HG03460 (cell line): ENCODE results near the gene SHISA6.

Experiments
- ATAC-seq: cut with Tn5 transposase; IDR thresholded peaks from one replicate; pipeline ENCODE4 v1.9.1; 2021; ENCODE audit not compliant: unreplicated experiment

The SHISA6 gene

GRCh38 chr17:11340803-11341202 is 99.8 kb downstream of the SHISA6 start:
- ATAC-seq = no peak

- ATAC-seq = no peak
These were observed 101.1 kb downstream of the SHISA6 start for GRCh38 chr17:11342138-11342537.

DNA sequence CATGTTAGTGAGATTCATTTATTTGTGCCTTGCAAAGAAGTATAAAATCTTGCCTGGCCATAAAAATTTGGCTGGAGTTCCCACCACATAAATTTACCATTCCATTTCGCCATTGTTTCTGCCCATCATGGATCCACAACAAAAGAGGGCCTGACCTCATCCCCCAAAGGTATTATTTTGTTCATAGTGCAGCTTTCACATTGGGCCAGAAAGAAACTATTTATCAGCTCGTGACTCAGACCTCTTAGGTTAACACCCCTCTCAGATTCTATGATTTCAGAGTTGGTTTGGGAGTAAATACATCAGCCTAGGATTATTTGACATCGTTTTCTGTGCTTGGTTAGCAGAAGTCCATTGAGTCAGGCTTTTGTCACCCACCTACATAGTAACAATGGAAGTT is 108.1 kb downstream of the SHISA6 start:
- ATAC-seq = no peak

GRCh38 chr17:11351479-11351878 is 110.5 kb downstream of the SHISA6 start:
- ATAC-seq = no peak

- ATAC-seq = no peak
These were observed 112.6 kb downstream of the SHISA6 start for GRCh38 chr17:11353601-11354000.

GRCh38 chr17:11356371-11356770 is 115.4 kb downstream of the SHISA6 start:
- ATAC-seq = no peak

- ATAC-seq = no peak
These were observed 122.6 kb downstream of the SHISA6 start for GRCh38 chr17:11363565-11364117.

DNA sequence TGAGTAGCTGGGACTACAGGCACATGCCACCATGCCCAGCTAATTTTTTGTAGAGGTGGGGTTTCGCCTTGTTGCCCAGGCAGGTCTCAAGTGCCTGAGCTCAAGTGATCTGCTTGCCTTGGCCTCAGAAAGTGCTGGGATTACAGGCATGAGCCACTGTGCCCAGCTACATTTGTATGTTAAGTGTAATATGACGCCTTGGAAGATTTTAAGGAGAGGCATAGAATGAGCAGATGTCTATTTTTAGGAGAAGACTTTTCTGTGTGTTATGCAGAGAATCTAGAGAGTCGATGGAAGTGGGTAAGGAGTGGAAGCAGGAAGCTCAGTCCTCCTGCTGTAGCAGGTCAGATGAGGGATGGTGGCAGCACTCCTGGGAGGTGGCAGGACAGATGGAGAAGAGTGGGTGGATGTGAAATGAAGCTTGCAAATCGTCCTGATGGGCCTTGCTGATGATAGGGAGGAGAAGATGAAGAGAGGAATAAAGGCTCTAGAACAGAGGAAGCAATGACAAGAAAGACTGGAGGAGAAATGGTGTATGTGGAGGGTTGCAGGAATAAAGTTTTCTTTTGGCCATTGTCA is 125.3 kb downstream of the SHISA6 start:
- no peak for ATAC-seq

DNA sequence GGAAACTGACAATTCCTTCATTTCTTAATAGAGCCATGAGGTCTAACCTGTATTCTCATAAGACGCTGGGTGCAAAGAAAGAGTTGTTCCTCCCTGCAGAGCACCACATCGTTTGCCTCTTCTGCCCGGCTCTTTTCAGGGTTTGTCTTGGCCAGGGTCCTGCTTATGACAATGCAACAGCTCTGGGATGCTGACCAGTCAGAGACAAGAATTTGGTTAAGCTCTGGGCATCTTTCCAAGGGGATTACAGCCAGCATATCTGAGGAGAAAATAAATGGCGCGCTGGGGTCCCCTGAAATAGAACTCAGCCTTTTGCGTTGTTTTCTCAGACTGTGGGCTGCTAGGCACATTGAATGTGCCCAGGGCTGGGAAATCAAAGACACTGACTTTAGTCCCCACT is 128.6 kb downstream of the SHISA6 start:
- no peak for ATAC-seq

- ATAC-seq = no peak
These were observed 131.7 kb downstream of the SHISA6 start for GRCh38 chr17:11372692-11373091.

GRCh38 chr17:11378506-11378905 is 137.5 kb downstream of the SHISA6 start:
- ATAC-seq = no peak

DNA sequence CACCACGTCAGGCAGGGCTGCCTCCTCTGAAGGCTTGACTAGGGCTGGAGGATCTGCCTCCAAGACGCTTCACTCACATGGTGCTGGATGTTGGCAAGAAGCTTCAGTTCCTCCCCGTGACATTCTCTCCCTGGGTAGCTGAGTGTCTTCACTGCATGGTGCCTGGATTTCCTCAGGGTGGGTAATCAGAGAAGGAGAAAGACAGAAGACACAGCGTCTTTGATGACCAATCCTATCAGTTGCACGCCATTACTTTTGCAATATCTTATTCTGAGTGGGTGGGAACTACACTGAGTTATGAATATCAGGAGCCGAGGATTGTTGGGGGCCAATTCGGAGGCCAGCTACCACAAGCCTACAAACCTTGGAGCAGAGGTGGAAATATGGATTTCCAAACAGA is 139.7 kb downstream of the SHISA6 start:
- ATAC-seq = no peak

DNA sequence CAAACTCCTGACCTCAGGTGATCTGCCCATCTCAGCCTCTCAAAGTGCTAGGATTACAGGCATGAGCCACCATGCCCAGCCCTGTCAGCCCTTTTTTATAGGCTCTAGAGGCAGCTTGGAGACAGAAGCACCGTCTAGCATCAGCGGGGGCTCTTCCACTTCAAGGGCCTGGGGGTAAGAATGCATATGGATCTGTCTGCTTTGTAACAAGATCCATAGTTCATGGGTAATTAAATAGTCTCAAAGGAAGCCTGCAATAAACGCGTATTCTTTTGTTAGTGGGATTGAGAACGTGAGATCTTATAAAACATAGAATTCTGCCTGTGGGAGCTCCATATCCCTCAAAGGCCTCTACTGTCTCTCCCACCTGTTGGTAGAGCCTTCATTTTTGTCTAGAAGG is 142.1 kb downstream of the SHISA6 start:
- no peak for ATAC-seq

DNA sequence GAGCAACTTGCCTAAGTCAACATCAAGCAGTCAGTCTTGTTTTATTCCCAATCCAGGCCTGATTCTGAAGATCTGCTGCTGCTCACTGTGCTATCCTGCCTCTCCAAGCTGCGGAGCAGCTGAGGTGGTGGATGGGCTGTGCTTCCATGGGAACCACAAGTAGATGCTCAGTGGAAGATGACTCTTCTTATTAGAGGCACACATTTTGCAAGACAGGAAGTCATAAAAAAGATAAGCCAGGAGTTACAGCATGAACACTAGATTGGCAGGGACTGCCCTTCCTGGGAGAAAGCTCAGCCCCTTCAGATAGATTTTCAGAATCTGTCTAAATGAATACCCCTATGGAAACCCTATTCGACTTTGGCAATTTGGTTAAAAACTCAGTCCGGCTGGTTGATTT is 143.1 kb downstream of the SHISA6 start:
- no peak for ATAC-seq

DNA sequence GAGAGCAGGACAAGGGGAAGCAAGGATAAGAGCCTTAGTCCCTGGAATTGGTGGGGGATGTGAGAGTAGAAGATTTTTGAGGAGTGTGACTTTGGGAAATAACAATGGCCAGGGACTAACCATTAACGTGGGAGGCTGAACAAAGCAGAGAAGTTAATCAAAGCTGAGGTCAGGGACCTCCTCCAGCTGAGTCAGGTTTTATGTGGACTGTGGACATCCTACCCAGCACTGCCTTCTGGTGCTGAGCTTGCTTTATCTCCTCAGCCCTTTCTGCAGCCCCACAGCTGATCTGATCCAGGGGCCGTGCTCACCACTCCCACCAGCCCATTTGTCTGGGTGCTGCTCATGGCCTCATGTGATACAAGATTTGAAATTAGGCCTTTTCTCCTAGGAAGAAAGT is 146.6 kb downstream of the SHISA6 start:
- no peak for ATAC-seq

DNA sequence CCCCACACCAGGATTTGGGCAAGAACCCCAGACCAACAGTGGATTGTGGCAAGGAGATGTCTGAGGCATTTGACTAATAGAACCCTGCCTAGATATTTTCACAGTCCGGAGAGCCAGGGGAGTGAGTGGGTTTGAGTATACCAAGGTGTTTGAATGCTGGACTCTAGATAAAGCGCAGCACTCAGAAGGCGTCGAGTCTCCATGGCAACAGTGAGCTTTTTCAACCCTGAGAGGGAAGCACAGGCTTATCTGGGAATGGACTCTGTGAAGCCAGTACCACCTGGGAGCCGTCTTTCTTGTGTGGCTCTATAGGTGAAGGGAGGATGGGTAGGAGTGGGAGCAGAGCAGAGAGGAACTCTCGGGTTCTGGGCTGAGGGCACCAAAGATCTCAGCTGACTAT is 147.0 kb downstream of the SHISA6 start:
- ATAC-seq = no peak

DNA sequence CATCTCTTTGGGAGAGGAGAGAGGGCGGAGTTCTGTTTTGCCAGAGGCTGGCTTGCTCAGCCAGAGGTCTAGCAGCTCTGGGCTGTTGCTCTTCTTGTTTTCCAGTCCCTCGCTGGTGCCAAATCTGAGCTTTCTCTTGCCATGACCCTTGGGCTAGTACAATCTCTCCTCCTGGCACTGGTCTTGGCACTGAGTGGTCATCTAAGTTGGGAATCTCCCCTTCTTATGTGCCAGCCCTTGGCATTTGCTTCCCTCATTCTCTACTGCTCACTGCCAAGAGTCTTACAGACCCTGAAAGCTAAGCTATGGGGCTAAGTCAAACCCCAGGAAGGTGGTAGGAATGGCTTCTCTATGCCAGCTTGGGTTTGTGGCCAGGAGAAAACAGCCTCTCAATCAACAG is 148.6 kb downstream of the SHISA6 start:
- no peak for ATAC-seq

- ATAC-seq = no peak
These were observed 150.1 kb downstream of the SHISA6 start for GRCh38 chr17:11391134-11391533.

DNA sequence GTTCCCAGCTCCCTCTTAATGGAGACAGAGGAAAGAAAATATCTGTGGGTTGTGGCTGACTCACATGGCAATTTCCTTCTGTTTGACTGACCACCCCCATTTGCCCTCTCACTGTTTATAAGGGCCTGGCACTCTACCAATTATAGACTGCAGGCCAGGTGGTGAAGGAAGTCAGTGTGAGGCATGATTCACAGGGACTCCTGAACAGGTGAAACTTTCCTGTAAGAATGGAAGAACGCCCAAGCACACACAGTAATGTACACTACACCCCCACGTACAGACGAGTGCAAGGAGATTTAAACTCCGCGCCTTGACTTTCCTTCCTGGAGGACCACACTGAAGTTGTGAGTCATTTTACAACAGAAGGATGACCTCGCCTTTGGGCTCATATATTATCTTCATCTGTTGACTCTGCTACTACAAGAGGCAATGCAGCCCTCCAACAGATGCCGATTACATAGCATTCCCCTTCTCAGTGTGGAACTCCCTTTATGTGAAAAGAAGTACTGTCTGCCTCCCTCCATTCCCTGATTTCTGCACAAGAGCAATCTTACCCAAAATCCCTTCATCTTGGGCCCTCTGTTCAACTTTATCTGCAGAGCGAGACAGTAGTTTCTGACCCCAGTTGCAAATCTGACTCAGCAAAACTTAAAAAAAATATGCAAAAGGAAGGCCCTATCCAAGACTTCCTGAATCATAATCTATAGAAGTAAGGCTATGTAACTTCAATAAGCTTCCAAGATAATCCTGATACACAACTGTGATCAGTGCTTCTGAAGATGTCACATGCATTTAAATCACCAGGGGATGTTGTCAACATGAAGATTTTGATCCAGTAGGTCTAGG is 163.6 kb downstream of the SHISA6 start:
- ATAC-seq = no peak

GRCh38 chr17:11406716-11407115 is 165.7 kb downstream of the SHISA6 start:
- no peak for ATAC-seq

DNA sequence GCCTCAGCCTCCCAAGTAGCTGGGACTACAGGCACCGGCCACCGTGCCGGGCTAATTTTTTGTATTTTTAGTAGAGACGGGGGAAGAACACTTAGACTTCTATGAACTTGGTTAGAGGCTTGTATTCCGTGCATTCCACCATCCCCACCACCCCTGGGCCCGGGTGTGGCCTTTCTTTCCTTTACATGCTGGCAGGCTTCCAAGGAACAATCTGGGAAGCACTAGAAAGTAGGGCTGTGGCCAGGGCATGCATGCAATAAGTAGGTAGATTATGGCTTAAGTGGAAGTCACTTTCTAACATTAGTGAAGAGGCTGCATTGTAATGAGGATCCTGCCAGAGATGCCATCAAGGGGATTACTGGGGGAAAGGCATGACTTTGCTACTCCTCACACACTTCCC is 171.6 kb downstream of the SHISA6 start:
- no peak for ATAC-seq

DNA sequence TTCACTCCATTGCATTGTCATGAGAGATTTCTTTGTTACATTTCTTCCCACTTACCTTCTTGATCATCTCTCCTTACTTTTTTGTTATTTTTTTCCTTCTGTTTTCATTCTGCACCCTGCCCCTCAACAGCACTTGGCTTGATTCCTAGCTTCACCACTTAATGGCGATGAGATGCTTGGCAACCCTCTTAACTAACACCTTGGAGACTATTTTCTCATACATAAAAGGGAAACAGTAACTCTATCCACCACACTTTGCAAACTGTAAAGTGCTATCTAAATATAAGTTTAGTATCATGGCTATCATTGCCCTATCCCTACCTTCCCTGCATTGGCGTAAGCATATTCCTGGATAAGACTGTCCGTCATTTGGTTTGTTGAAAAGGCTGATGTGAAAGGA is 177.3 kb downstream of the SHISA6 start:
- ATAC-seq = no peak
